Measurements from ENCODE around the gene NELFA.

Gene NELFA

GRCh38 chr4:1989533-1990347, 19.0 kb downstream of the NELFA start:
- H3K9ac ChIP-seq (ENCODE audit: low read depth, low read length, poor library complexity) = no peak overlapping the region
- DNase-seq (ENCODE audit: low spot score) = no peak
- H3K9me3 ChIP-seq (replicated peaks in 1 of 2; ENCODE audit: control insufficient read depth in 2 of 2, insufficient read depth in 1 of 2, low read depth in 1 of 2, low read length in 2 of 2) = no peaks in the 10 kb centered on the region
- no peak overlapping the region for H4K91ac ChIP-seq (ENCODE audit: low read depth, low read length, poor library complexity)
- no peak overlapping the region for H2BK12ac ChIP-seq (ENCODE audit: low read length)
- H3K27me3 ChIP-seq (ENCODE audit: control insufficient read depth in 3 of 3, insufficient read depth in 3 of 3, low read depth in 1 of 3, low read length in 3 of 3) = no peaks in the 10 kb centered on the region
- peaks cover 23% of the 10 kb centered on the region for H3K79me1 ChIP-seq (ENCODE audit: low read depth, low read length)
- no CpG with 5 or more reads among the region's 33 CpGs for WGBS, 2 donors (ENCODE audit: extremely low coverage in 2 of 2, insufficient read length in 2 of 2, insufficient replicate concordance in 1 of 2)
- H3K4me1 ChIP-seq (ENCODE audit: control insufficient read depth in 2 of 2, insufficient read depth in 1 of 2, low read depth in 1 of 2, low read length in 2 of 2) = no peaks in the 10 kb centered on the region
- H4K8ac ChIP-seq (ENCODE audit: low read depth, low read length) = no peak overlapping the region
- H3K14ac ChIP-seq (ENCODE audit: low read length) = no peak overlapping the region
- H3K27ac ChIP-seq (replicated peaks; ENCODE audit: low read length) = no peak overlapping the region
- H3K4me2 ChIP-seq (ENCODE audit: insufficient read depth, low read length, poor library complexity, severe bottlenecking) = no peak overlapping the region
- no peak overlapping the region for H2AK5ac ChIP-seq (ENCODE audit: low read depth, low read length)
- H3K4me3 ChIP-seq (ENCODE audit: low read length in 2 of 2) = no peak overlapping the region
- H3K18ac ChIP-seq (ENCODE audit: low read length) = no peak overlapping the region
- H2BK120ac ChIP-seq (ENCODE audit: low read depth, low read length) = no peak overlapping the region
- no peak overlapping the region for H2BK15ac ChIP-seq (ENCODE audit: low read length)
- no peak overlapping the region for H2AFZ ChIP-seq (ENCODE audit: low read length)
- peak overlapping the region; percentile 55 for H3K23ac ChIP-seq (ENCODE audit: low read depth, low read length, poor library complexity)
- no peak overlapping the region for H3K4ac ChIP-seq (ENCODE audit: low read length)
- H3K36me3 ChIP-seq (replicated peaks in 1 of 2; ENCODE audit: control insufficient read depth in 2 of 2, insufficient read depth in 2 of 2, low read length in 2 of 2) = peaks cover 36 to 73% of the 10 kb centered on the region in 2 donors
- peak overlapping the region; percentile 53 for H2BK5ac ChIP-seq (ENCODE audit: low read length)

GRCh38 chr4:1988327-1988724, 20.4 kb downstream of the NELFA start:
- no peaks in the 10 kb centered on the region for H3K27me3 ChIP-seq (ENCODE audit: control insufficient read depth in 3 of 3, insufficient read depth in 3 of 3, low read depth in 1 of 3, low read length in 3 of 3)
- H3K4me2 ChIP-seq (ENCODE audit: insufficient read depth, low read length, poor library complexity, severe bottlenecking) = no peak overlapping the region
- no peak overlapping the region for H3K9ac ChIP-seq (ENCODE audit: low read depth, low read length, poor library complexity)
- H3K23ac ChIP-seq (ENCODE audit: low read depth, low read length, poor library complexity) = peak overlapping the region; percentile 65
- no peak overlapping the region for H2AFZ ChIP-seq (ENCODE audit: low read length)
- H3K18ac ChIP-seq (ENCODE audit: low read length) = no peak overlapping the region
- no peak overlapping the region for H2BK12ac ChIP-seq (ENCODE audit: low read length)
- peaks cover 20% of the 10 kb centered on the region for H3K79me1 ChIP-seq (ENCODE audit: low read depth, low read length)
- no peak overlapping the region for H3K27ac ChIP-seq (replicated peaks; ENCODE audit: low read length)
- H3K9me3 ChIP-seq (replicated peaks in 1 of 2; ENCODE audit: control insufficient read depth in 2 of 2, insufficient read depth in 1 of 2, low read depth in 1 of 2, low read length in 2 of 2) = no peaks in the 10 kb centered on the region
- peak overlapping the region; percentile 66 for H2BK5ac ChIP-seq (ENCODE audit: low read length)
- no CpG with 5 or more reads among the region's 12 CpGs for WGBS, 2 donors (ENCODE audit: extremely low coverage in 2 of 2, insufficient read length in 2 of 2, insufficient replicate concordance in 1 of 2)
- peaks cover 46 to 86% of the 10 kb centered on the region in 2 donors for H3K36me3 ChIP-seq (replicated peaks in 1 of 2; ENCODE audit: control insufficient read depth in 2 of 2, insufficient read depth in 2 of 2, low read length in 2 of 2)
- no peak overlapping the region for H4K8ac ChIP-seq (ENCODE audit: low read depth, low read length)
- no peak overlapping the region for H2AK5ac ChIP-seq (ENCODE audit: low read depth, low read length)
- no peak overlapping the region for H2BK15ac ChIP-seq (ENCODE audit: low read length)
- no peak for DNase-seq (ENCODE audit: low spot score)
- no peak overlapping the region for H4K91ac ChIP-seq (ENCODE audit: low read depth, low read length, poor library complexity)
- no peak overlapping the region for H2BK120ac ChIP-seq (ENCODE audit: low read depth, low read length)
- no peak overlapping the region for H3K4me3 ChIP-seq (ENCODE audit: low read length in 2 of 2)
- H3K4me1 ChIP-seq (ENCODE audit: control insufficient read depth in 2 of 2, insufficient read depth in 1 of 2, low read depth in 1 of 2, low read length in 2 of 2) = no peaks in the 10 kb centered on the region
- H3K14ac ChIP-seq (ENCODE audit: low read length) = no peak overlapping the region
- H3K4ac ChIP-seq (ENCODE audit: low read length) = no peak overlapping the region

- no peak overlapping the region for H2AFZ ChIP-seq (ENCODE audit: low read length)
- H3K4me3 ChIP-seq (ENCODE audit: low read length in 2 of 2) = no peak overlapping the region
- H3K4me1 ChIP-seq (ENCODE audit: control insufficient read depth in 2 of 2, insufficient read depth in 1 of 2, low read depth in 1 of 2, low read length in 2 of 2) = no peaks in the 10 kb centered on the region
- H3K23ac ChIP-seq (ENCODE audit: low read depth, low read length, poor library complexity) = peak overlapping the region; percentile 65
- H3K9ac ChIP-seq (ENCODE audit: low read depth, low read length, poor library complexity) = no peak overlapping the region
- H3K4me2 ChIP-seq (ENCODE audit: insufficient read depth, low read length, poor library complexity, severe bottlenecking) = no peak overlapping the region
- peaks cover 49 to 91% of the 10 kb centered on the region in 2 donors for H3K36me3 ChIP-seq (replicated peaks in 1 of 2; ENCODE audit: control insufficient read depth in 2 of 2, insufficient read depth in 2 of 2, low read length in 2 of 2)
- no peak overlapping the region for H2BK120ac ChIP-seq (ENCODE audit: low read depth, low read length)
- no peak overlapping the region for H4K8ac ChIP-seq (ENCODE audit: low read depth, low read length)
- H3K79me1 ChIP-seq (ENCODE audit: low read depth, low read length) = peaks cover 19% of the 10 kb centered on the region
- H2BK12ac ChIP-seq (ENCODE audit: low read length) = no peak overlapping the region
- no peak overlapping the region for H3K27ac ChIP-seq (replicated peaks; ENCODE audit: low read length)
- H2AK5ac ChIP-seq (ENCODE audit: low read depth, low read length) = no peak overlapping the region
- DNase-seq (ENCODE audit: low spot score) = no peak
- H3K14ac ChIP-seq (ENCODE audit: low read length) = no peak overlapping the region
- no peaks in the 10 kb centered on the region for H3K9me3 ChIP-seq (replicated peaks in 1 of 2; ENCODE audit: control insufficient read depth in 2 of 2, insufficient read depth in 1 of 2, low read depth in 1 of 2, low read length in 2 of 2)
- H3K27me3 ChIP-seq (ENCODE audit: control insufficient read depth in 3 of 3, insufficient read depth in 3 of 3, low read depth in 1 of 3, low read length in 3 of 3) = no peaks in the 10 kb centered on the region
- peak overlapping the region; percentile 66 for H2BK5ac ChIP-seq (ENCODE audit: low read length)
- no CpG with 5 or more reads among the region's 26 CpGs for WGBS, 2 donors (ENCODE audit: extremely low coverage in 2 of 2, insufficient read length in 2 of 2, insufficient replicate concordance in 1 of 2)
- H3K18ac ChIP-seq (ENCODE audit: low read length) = no peak overlapping the region
- no peak overlapping the region for H2BK15ac ChIP-seq (ENCODE audit: low read length)
- no peak overlapping the region for H3K4ac ChIP-seq (ENCODE audit: low read length)
- no peak overlapping the region for H4K91ac ChIP-seq (ENCODE audit: low read depth, low read length, poor library complexity)
Measured at GRCh38 chr4:1987721-1988326, 20.9 kb downstream of the NELFA start.

GRCh38 chr4:1987296-1987695, 21.5 kb downstream of the NELFA start:
- Histone ChIP-seq H3K27me3 (ENCODE audit: control insufficient read depth in 3 of 3, insufficient read depth in 3 of 3, low read depth in 1 of 3, low read length in 3 of 3) (no peaks in the 10 kb centered on the region), H2BK12ac (ENCODE audit: low read length) (no peak overlapping the region), H3K79me1 (ENCODE audit: low read depth, low read length) (peaks cover 16% of the 10 kb centered on the region), H3K4ac (ENCODE audit: low read length) (no peak overlapping the region), H4K91ac (ENCODE audit: low read depth, low read length, poor library complexity) (no peak overlapping the region), H3K9me3 (replicated peaks in 1 of 2; ENCODE audit: control insufficient read depth in 2 of 2, insufficient read depth in 1 of 2, low read depth in 1 of 2, low read length in 2 of 2) (no peaks in the 10 kb centered on the region), H2BK15ac (ENCODE audit: low read length) (no peak overlapping the region), H2BK5ac (ENCODE audit: low read length) (no peak overlapping the region), H3K4me3 (ENCODE audit: low read length in 2 of 2) (no peak overlapping the region), H2AFZ (ENCODE audit: low read length) (no peak overlapping the region), H4K8ac (ENCODE audit: low read depth, low read length) (no peak overlapping the region), H3K18ac (ENCODE audit: low read length) (no peak overlapping the region), H3K27ac (replicated peaks; ENCODE audit: low read length) (no peak overlapping the region), H3K36me3 (replicated peaks in 1 of 2; ENCODE audit: control insufficient read depth in 2 of 2, insufficient read depth in 2 of 2, low read length in 2 of 2) (peaks cover 54 to 96% of the 10 kb centered on the region in 2 donors), H2BK120ac (ENCODE audit: low read depth, low read length) (no peak overlapping the region), H3K23ac (ENCODE audit: low read depth, low read length, poor library complexity) (no peak overlapping the region), H3K4me2 (ENCODE audit: insufficient read depth, low read length, poor library complexity, severe bottlenecking) (no peak overlapping the region), H3K14ac (ENCODE audit: low read length) (peak overlapping the region; percentile 56), H3K9ac (ENCODE audit: low read depth, low read length, poor library complexity) (no peak overlapping the region), H2AK5ac (ENCODE audit: low read depth, low read length) (no peak overlapping the region), H3K4me1 (ENCODE audit: control insufficient read depth in 2 of 2, insufficient read depth in 1 of 2, low read depth in 1 of 2, low read length in 2 of 2) (no peaks in the 10 kb centered on the region)
- no peak for DNase-seq (ENCODE audit: low spot score)
- WGBS, 2 donors (ENCODE audit: extremely low coverage in 2 of 2, insufficient read length in 2 of 2, insufficient replicate concordance in 1 of 2) = no CpG with 5 or more reads among the region's 19 CpGs
